ENCODE data around the gene PIK3R2. TPM values are rescaled to one million over a fixed set of nuclear protein-coding genes. Genes with fewer than 3 reads are reported as not detected.
"Not testable (repeated sequence)": the region's sequence is repeated elsewhere in the genome, so short reads cannot be mapped to it uniquely, and the experiment has no call there.

Gene PIK3R2
- total RNA-seq, 1 experiment from 2014 or later, result 33.8 TPM

DNA sequence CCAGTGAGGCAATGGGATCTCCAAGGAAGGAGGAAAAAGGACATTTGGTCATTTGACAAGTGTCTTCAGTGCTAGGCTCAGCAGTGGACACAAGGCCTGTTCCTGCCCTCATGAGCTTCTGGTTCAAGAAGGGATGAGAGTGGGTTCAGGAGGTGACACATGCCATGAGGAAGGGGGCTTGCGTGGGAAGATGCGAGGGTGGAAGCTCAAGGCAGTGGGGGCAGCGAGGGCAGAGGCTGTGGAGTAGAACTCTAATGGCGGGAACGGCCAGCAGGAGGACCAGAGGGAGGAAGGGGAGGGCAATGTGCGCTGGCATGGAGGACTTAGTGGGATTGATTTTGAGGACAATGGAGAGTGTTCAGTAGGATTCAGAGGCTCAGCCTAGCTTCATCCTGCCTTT, 3.3 kb downstream of the PIK3R2 start:
- no TSS peak for BruUV-seq (replicated peaks)
- Mint-ChIP-seq H3K4me1 (ENCODE audit: insufficient read depth, unreplicated experiment) (peaks cover 35% of the 10 kb centered on the region), H3K27ac (ENCODE audit: low read depth, unreplicated experiment) (peak overlapping the region; percentile 55), H3K9me3 (ENCODE audit: unreplicated experiment) (no peaks in the 10 kb centered on the region), H3K27me3 (ENCODE audit: insufficient read depth, unreplicated experiment) (no peaks in the 10 kb centered on the region), H3K36me3 (ENCODE audit: insufficient read depth, unreplicated experiment) (peaks cover 25% of the 10 kb centered on the region), H3K4me3 (ENCODE audit: unreplicated experiment) (peak overlapping the region; percentile 32)
- POLR2A ChIA-PET, result interaction anchor here (0.6 to 1.7 kb wide), 5 partner anchors 35 to 863 kb away, joined by 3 to 9 read pairs (median 3); partner anchors contain the start of genes JUND and MPV17L2
- intact Hi-C loops (cut with micrococcal nuclease), result loop anchor here (10.0 kb wide), 1 partner anchor 151 kb away; the partner anchor contains the start of gene ARRDC2
- no peak for DNase-seq (ENCODE audit: unreplicated experiment)
- TF ChIP-seq, protein P1, sequence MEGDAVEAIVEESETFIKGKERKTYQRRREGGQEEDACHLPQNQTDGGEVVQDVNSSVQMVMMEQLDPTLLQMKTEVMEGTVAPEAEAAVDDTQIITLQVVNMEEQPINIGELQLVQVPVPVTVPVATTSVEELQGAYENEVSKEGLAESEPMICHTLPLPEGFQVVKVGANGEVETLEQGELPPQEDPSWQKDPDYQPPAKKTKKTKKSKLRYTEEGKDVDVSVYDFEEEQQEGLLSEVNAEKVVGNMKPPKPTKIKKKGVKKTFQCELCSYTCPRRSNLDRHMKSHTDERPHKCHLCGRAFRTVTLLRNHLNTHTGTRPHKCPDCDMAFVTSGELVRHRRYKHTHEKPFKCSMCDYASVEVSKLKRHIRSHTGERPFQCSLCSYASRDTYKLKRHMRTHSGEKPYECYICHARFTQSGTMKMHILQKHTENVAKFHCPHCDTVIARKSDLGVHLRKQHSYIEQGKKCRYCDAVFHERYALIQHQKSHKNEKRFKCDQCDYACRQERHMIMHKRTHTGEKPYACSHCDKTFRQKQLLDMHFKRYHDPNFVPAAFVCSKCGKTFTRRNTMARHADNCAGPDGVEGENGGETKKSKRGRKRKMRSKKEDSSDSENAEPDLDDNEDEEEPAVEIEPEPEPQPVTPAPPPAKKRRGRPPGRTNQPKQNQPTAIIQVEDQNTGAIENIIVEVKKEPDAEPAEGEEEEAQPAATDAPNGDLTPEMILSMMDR (IDR thresholded peaks at IDR 0.05; ENCODE audit: unreplicated experiment), result no peak
- CTCF ChIA-PET, result no interaction called here

DNA sequence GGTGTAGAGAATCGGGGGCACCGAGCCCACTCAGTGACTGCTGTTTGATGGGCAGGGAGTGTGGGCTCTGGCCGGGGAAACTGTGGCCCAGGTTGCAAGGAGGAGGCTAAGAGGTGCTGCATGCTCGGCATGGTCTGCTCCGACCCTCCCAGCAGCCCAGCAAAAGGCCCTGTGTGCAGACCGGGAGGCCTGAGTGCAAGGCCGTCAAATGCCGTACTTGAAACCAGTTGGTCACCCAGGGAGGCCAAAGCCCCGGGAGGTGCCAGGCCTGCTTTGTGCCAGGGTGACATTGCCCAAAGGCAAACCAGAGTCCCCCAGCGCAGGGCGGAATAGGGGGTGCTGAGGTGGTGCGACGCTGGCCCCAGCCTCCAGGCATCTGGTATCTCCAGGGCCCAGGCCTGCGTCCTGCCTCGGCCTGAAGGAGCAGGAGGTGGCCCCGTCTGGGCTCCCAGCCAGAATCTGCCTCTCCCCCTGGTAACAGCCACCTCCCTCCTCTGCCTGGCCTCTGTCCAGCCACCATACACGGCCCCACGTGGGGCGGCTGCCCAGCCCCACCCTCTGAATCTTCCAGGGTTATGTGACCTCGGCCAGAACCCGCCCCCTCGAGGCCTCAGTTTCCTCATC, 4.0 kb downstream of the PIK3R2 start:
- ChIA-PET POLR2A (interaction anchor here (0.7 to 1.8 kb wide), 10 partner anchors 11 to 124 kb away, joined by 3 to 16 read pairs (median 4); partner anchors contain the start of genes JUND and MPV17L2), CTCF (interaction anchor here (0.6 to 1.4 kb wide), 3 partner anchors 44 to 211 kb away, joined by 3 to 7 read pairs (median 3); no protein-coding TSS in a partner anchor)
- Mint-ChIP-seq H3K9me3 (ENCODE audit: unreplicated experiment) (no peaks in the 10 kb centered on the region), H3K27me3 (ENCODE audit: insufficient read depth, unreplicated experiment) (no peaks in the 10 kb centered on the region), H3K4me3 (ENCODE audit: unreplicated experiment) (peak overlapping the region; percentile 57), H3K36me3 (ENCODE audit: insufficient read depth, unreplicated experiment) (peaks cover 29% of the 10 kb centered on the region), H3K27ac (ENCODE audit: low read depth, unreplicated experiment) (no peak overlapping the region), H3K4me1 (ENCODE audit: insufficient read depth, unreplicated experiment) (peaks cover 35% of the 10 kb centered on the region)
- BruUV-seq (replicated peaks), result no TSS peak
- intact Hi-C loops (cut with micrococcal nuclease), result loop anchor here (10.0 kb wide), 1 partner anchor 152 kb away; the partner anchor contains the start of gene ARRDC2
- DNase-seq (ENCODE audit: unreplicated experiment), result peak; percentile 97
- TF ChIP-seq, protein P1 (IDR thresholded peaks at IDR 0.05; ENCODE audit: unreplicated experiment), result no peak

DNA sequence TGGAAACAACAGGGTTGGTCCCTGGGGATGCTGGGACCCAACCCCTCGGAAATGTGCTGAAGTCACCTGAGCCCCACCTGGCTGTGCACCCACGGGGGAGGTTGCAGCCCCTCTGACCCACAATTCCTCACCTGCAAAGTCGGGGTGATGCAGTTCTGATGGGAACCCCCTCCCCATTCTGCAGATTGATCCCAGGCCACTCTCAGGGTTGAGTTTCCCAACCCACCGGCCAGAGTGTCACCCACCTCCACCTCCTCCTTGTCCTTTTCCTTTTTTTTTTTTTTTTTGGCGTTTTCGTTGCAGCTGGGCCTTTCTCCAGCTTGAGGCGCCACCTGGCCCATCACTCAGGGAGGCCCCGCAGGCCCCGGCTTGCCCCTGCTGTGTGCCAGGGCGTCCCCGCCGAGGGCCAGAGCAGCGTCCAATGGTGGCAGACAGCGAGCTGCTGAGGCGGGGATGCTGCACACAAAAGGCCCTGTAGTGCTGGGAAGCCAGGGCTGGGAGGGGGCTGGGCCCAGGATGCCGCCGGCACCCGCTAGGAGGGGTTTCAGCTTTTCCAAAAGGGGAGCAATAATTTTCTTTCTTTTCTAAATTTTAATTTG, 4.6 kb downstream of the PIK3R2 start:
- peaks cover 29% of the 10 kb centered on the region for H3K4me1 Mint-ChIP-seq (ENCODE audit: insufficient read depth, unreplicated experiment)
- CTCF ChIA-PET, result interaction anchor here (0.6 to 1.4 kb wide), 4 partner anchors 10 to 211 kb away, joined by 3 to 7 read pairs (median 3); no protein-coding TSS in a partner anchor
- intact Hi-C loops (cut with micrococcal nuclease), result loop anchor here (10.0 kb wide), 1 partner anchor 153 kb away; the partner anchor contains the start of gene ARRDC2
- TF ChIP-seq, protein P1 (IDR thresholded peaks at IDR 0.05; ENCODE audit: unreplicated experiment), result no peak
- POLR2A ChIA-PET, result interaction anchor here (0.6 to 1.8 kb wide), 11 partner anchors 10 to 165 kb away, joined by 3 to 16 read pairs (median 4); partner anchors contain the start of genes JUND, LSM4 and MPV17L2
- no peaks in the 10 kb centered on the region for H3K9me3 Mint-ChIP-seq (ENCODE audit: unreplicated experiment)
- H3K27me3 Mint-ChIP-seq (ENCODE audit: insufficient read depth, unreplicated experiment), result no peaks in the 10 kb centered on the region
- DNase-seq (ENCODE audit: unreplicated experiment), result peak; percentile 80
- BruUV-seq (replicated peaks), result no TSS peak
- H3K27ac Mint-ChIP-seq (ENCODE audit: low read depth, unreplicated experiment), result no peak overlapping the region
- H3K4me3 Mint-ChIP-seq (ENCODE audit: unreplicated experiment), result peak overlapping the region; percentile 57
- peaks cover 32% of the 10 kb centered on the region for H3K36me3 Mint-ChIP-seq (ENCODE audit: insufficient read depth, unreplicated experiment)

DNA sequence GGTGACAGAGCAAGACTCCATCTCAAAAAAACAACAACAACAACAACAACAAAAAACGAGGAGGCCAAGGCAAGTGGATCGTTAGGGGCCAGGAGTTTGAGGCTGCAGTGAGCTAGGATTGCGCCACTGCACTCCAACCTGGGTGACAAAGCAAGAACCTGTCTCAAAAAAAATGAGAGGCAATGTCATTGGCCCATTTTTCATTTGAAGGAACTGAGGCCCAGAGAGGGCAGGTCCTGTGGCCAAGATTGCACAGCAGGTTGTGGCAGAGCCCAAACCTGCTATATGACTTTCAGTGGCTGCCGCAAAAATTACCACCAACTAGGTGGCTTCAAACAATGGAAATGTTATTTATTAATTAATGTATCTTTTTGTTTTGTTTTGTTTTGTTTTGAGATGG, 5.5 kb downstream of the PIK3R2 start:
- Mint-ChIP-seq H3K4me3 (ENCODE audit: unreplicated experiment) (no peak overlapping the region), H3K27ac (ENCODE audit: low read depth, unreplicated experiment) (no peak overlapping the region), H3K4me1 (ENCODE audit: insufficient read depth, unreplicated experiment) (peaks cover 29% of the 10 kb centered on the region), H3K27me3 (ENCODE audit: insufficient read depth, unreplicated experiment) (no peaks in the 10 kb centered on the region), H3K9me3 (ENCODE audit: unreplicated experiment) (no peaks in the 10 kb centered on the region), H3K36me3 (ENCODE audit: insufficient read depth, unreplicated experiment) (peaks cover 37% of the 10 kb centered on the region)
- CTCF ChIA-PET, result interaction anchor here (0.7 to 1.4 kb wide), 2 partner anchors 45 to 170 kb away, joined by 3 to 7 read pairs; no protein-coding TSS in a partner anchor
- intact Hi-C loops (cut with micrococcal nuclease), result loop anchor here (10.0 kb wide), 1 partner anchor 154 kb away; the partner anchor contains the start of gene ARRDC2
- POLR2A ChIA-PET, result interaction anchor here (1.1 to 1.8 kb wide), 8 partner anchors 13 to 164 kb away, joined by 3 to 16 read pairs (median 4); partner anchors contain the start of genes JUND, LSM4 and MPV17L2
- no peak for DNase-seq (ENCODE audit: unreplicated experiment)
- BruUV-seq (replicated peaks), result no TSS peak
- TF ChIP-seq, protein P1 (IDR thresholded peaks at IDR 0.05; ENCODE audit: unreplicated experiment), result no peak

DNA sequence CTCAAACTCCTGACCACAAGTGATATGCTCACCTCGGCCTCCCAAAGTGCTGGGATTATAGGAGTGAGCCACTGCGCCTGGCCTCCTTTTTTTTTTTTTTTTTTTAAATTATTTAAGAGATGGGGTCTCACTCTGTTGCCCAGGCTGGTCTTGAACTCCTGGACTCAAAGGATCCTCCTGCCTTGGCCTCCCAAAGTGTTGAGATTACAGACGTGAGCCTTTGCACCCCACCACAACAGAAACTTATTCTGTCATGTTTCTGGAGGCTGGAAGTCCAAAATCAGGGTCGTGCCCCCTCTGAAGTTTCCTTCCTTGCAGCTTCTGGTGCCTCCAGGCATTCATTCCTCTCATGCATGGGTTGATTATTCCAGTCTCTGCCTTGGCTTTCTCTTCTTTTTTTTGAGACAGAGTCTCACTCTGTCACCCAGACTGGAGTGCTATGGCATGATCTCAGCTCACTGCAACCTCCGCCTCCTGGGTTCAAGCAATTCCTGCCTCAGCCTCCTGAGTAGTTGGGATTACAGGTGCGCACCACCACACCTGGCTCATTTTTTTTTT, 6.2 kb downstream of the PIK3R2 start:
- H3K9me3 Mint-ChIP-seq (ENCODE audit: unreplicated experiment); DNase-seq (ENCODE audit: unreplicated experiment); BruUV-seq (replicated peaks); H3K27ac Mint-ChIP-seq (ENCODE audit: low read depth, unreplicated experiment); H3K4me3 Mint-ChIP-seq (ENCODE audit: unreplicated experiment); H3K27me3 Mint-ChIP-seq (ENCODE audit: insufficient read depth, unreplicated experiment): not testable (repeated sequence)
- H3K36me3 Mint-ChIP-seq (ENCODE audit: insufficient read depth, unreplicated experiment), result peaks cover 42% of the 10 kb centered on the region
- intact Hi-C loops (cut with micrococcal nuclease), result loop anchor here (10.0 kb wide), 1 partner anchor 154 kb away; the partner anchor contains the start of gene ARRDC2
- H3K4me1 Mint-ChIP-seq (ENCODE audit: insufficient read depth, unreplicated experiment), result peaks cover 25% of the 10 kb centered on the region
- POLR2A ChIA-PET, result interaction anchor here (0.6 to 1.8 kb wide), 5 partner anchors 13 to 186 kb away, joined by 3 to 16 read pairs (median 4); partner anchors contain the start of genes LSM4 and MPV17L2
- CTCF ChIA-PET, result interaction anchor here (1.3 kb wide), 1 partner anchor 46 kb away, joined by 8 read pairs; no protein-coding TSS in a partner anchor

All from MCF 10A (cell line).